GM12891 (cell line): ENCODE measurements around the gene CAPN5.

Experiments
- PAX5 ChIP-seq: IDR thresholded peaks from 2 replicates; pipeline ENCODE4 v1.6.1; 2011; ENCODE audit warnings: low read length, moderate library complexity, mild to moderate bottlenecking; ENCODE audit not compliant: insufficient read depth, severe bottlenecking
- POLR2A ChIP-seq: IDR thresholded peaks from 2 replicates; pipeline ENCODE4 v1.6.1; 2011; ENCODE audit warnings: low read depth, low read length, control low read depth
- POLR2AphosphoS5 ChIP-seq: IDR thresholded peaks from 2 replicates; pipeline ENCODE4 v1.6.1; 2011; ENCODE audit warnings: low read depth, low read length, control low read depth
- POU2F2 ChIP-seq: IDR thresholded peaks from 2 replicates; pipeline ENCODE4 v1.6.1; 2011; ENCODE audit warnings: low read depth, mild to moderate bottlenecking, control low read depth, low read length, moderate library complexity
- TAF1 ChIP-seq: IDR thresholded peaks from 2 replicates; pipeline ENCODE4 v1.6.1; 2011; ENCODE audit warnings: low read depth, low read length, control low read depth

- TF ChIP-seq POU2F2 (no peak), POLR2AphosphoS5 (no peak), POLR2A (no peak), TAF1 (no peak), PAX5 (no peak)
Observed at GRCh38 chr11:77127920-77128691, 61.3 kb downstream of the CAPN5 start, which contains the start of gene MYO7A.
